Neuronal stem cell (in vitro differentiated cells): ENCODE results near the gene KRT86.
A peak's percentile ranks its signal among the peaks of the same experiment; 100 is the strongest.

Source experiments
- DNase-seq: peaks from one replicate; pipeline ENCODE4 v3.0.0-alpha.2; 2013; ENCODE audit warnings: low spot score
- H2AFZ ChIP-seq: one replicate; pipeline ENCODE4 v1.6.1; 2013; ENCODE audit warnings: mild to moderate bottlenecking, low read length, inconsistent platforms
- H2AK5ac ChIP-seq: 2 replicates; pipeline ENCODE4 v1.6.1; 2013; ENCODE audit warnings: low read depth, mild to moderate bottlenecking, inconsistent platforms, low read length, moderate library complexity, mixed read lengths
- H2BK120ac ChIP-seq: 2 replicates; pipeline ENCODE4 v1.6.1; 2013; ENCODE audit warnings: low read depth, mild to moderate bottlenecking, inconsistent platforms, low read length, moderate library complexity, mixed read lengths
- H2BK12ac ChIP-seq: one replicate; pipeline ENCODE4 v1.6.1; 2013; ENCODE audit warnings: low read length, inconsistent platforms
- H2BK15ac ChIP-seq: 2 replicates; pipeline ENCODE4 v1.6.1; 2013; ENCODE audit warnings: mild to moderate bottlenecking, low read length, inconsistent platforms, mixed read lengths
- H2BK5ac ChIP-seq: one replicate; pipeline ENCODE4 v1.6.1; 2013; ENCODE audit warnings: inconsistent platforms, mild to moderate bottlenecking, low read length, moderate library complexity
- H3K14ac ChIP-seq: one replicate; pipeline ENCODE4 v1.6.1; 2013; ENCODE audit warnings: low read length, inconsistent platforms
- H3K18ac ChIP-seq: 2 replicates; pipeline ENCODE4 v1.6.1; 2013; ENCODE audit warnings: low read length, inconsistent platforms
- H3K23ac ChIP-seq: 2 replicates; pipeline ENCODE4 v1.6.1; 2013; ENCODE audit warnings: low read depth, mild to moderate bottlenecking, mixed read lengths, low read length, inconsistent platforms; ENCODE audit not compliant: poor library complexity
- H3K27ac ChIP-seq: replicated peaks from 3 replicates; pipeline ENCODE4 v1.5.1; 2013; ENCODE audit warnings: low read length, inconsistent platforms
- H3K27me3 ChIP-seq, 3 experiments: 2 replicates each; pipeline ENCODE4 v1.6.1; 2013; ENCODE audit warnings: low read length in 3 of 3, mild to moderate bottlenecking in 2 of 3, inconsistent platforms in 1 of 3, low read depth in 1 of 3, mixed read lengths in 1 of 3, moderate library complexity in 1 of 3; ENCODE audit not compliant: control insufficient read depth in 3 of 3, insufficient read depth in 3 of 3
- H3K36me3 ChIP-seq, 2 donors: replicated peaks in 1 of 2; 2 replicates each; pipeline ENCODE4 v1.6.1; 2013; ENCODE audit warnings: low read length in 2 of 2; ENCODE audit not compliant: control insufficient read depth in 2 of 2, insufficient read depth in 2 of 2
- H3K4ac ChIP-seq: 2 replicates; pipeline ENCODE4 v1.6.1; 2013; ENCODE audit warnings: inconsistent platforms, mild to moderate bottlenecking, low read length, moderate library complexity
- H3K4me1 ChIP-seq, 2 donors: 1 replicate in 1 of 2; 2 replicates in 1 of 2; pipeline ENCODE4 v1.6.1; 2013; ENCODE audit warnings: low read length in 2 of 2, low read depth in 1 of 2; ENCODE audit not compliant: control insufficient read depth in 2 of 2, insufficient read depth in 1 of 2
- H3K4me2 ChIP-seq: one replicate; pipeline ENCODE4 v1.6.1; 2013; ENCODE audit warnings: mild to moderate bottlenecking, low read length, inconsistent platforms; ENCODE audit not compliant: insufficient read depth, poor library complexity, severe bottlenecking
- H3K4me3 ChIP-seq, 2 donors: 2 replicates each; pipeline ENCODE4 v1.5.1; 2013; ENCODE audit warnings: low read length in 2 of 2, mild to moderate bottlenecking in 2 of 2, inconsistent platforms in 1 of 2, moderate library complexity in 1 of 2
- H3K79me1 ChIP-seq: one replicate; pipeline ENCODE4 v1.6.1; 2013; ENCODE audit warnings: low read depth, mild to moderate bottlenecking, inconsistent platforms, low read length, moderate library complexity
- H3K9ac ChIP-seq: one replicate; pipeline ENCODE4 v1.6.1; 2013; ENCODE audit warnings: mild to moderate bottlenecking, low read depth, low read length, inconsistent platforms; ENCODE audit not compliant: poor library complexity
- H3K9me3 ChIP-seq, 2 donors: replicated peaks in 1 of 2; 2 replicates each; pipeline versions ENCODE3 to v1.6.1; 2013; ENCODE audit warnings: low read length in 2 of 2, mild to moderate bottlenecking in 2 of 2, inconsistent platforms in 1 of 2, low read depth in 1 of 2, mixed read lengths in 1 of 2, moderate library complexity in 1 of 2; ENCODE audit not compliant: control insufficient read depth in 2 of 2, insufficient read depth in 1 of 2
- H4K8ac ChIP-seq: one replicate; pipeline ENCODE4 v1.6.1; 2013; ENCODE audit warnings: low read depth, mild to moderate bottlenecking, inconsistent platforms, low read length, moderate library complexity
- H4K91ac ChIP-seq: one replicate; pipeline ENCODE4 v1.6.1; 2013; ENCODE audit warnings: low read length, low read depth, mild to moderate bottlenecking, inconsistent platforms; ENCODE audit not compliant: poor library complexity
- WGBS, 2 donors: extraction: QIAGEN DNeasy Blood & Tissue Kit; methylation state at CpG; one replicate each; pipeline ENCODE4 v1.1.7; 2013; ENCODE audit warnings: missing lambda C conversion rate in 2 of 2, mixed read lengths in 1 of 2; ENCODE audit not compliant: insufficient read length in 2 of 2, insufficient replicate concordance in 1 of 2; ENCODE audit errors: extremely low coverage in 2 of 2; 5-methylcytosine and 5-hydroxymethylcytosine counted together

Gene KRT86

DNA sequence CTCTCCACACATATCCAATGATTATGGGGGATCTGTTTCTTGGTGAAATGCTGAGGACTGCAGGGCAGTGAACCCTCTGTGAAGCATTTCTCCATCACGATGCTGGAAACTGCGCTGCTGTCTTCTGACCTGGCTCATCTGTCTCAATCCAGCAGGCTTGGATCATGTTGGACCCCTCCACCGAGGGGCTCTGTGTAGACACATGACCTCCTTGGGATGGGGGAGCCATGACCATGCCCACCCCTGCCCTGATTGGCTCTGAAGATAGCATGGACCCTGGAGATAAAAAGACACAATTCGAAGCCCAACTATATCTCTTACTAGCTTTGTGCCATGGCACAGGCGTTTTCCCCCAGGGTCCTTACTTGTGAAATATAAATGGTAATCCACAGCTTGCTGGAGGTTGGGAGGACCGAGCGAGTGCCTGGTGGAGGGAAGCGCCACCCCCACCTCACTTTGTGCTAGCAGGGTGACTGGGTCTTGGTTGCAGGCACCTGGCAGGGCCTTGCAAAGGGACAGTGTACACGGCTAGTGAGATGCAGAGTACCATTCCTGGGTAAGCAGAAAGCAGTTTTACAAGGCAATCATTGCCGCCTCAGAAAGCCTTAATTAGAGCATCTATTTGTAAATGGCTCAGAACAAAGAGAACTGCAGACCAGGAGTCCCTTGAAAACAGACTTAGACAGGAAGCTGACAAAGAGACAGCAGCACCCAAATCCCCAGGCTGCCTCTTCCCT lies 49.1 kb downstream of the KRT86 start:
- WGBS, 2 donors: no CpG with 5 or more reads among the region's 10 CpGs

DNA sequence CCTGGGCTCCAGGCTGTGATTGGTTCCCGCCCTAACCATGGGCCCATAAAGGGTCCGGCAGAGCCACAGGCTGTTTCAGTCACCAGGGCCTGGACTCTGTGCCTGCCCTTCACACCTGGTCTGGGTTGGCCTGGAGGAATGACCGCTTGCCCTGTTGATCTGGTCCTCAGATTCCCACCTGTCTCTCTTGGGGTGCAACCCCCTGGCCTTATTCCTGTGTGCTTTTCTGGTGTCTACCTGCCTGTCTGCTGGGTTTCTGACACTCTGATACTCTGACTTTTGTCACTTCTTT lies 49.7 kb downstream of the KRT86 start:
- Histone ChIP-seq H2BK5ac (no peak overlapping the region), H4K8ac (no peak overlapping the region), H3K23ac (no peak overlapping the region), H3K14ac (no peak overlapping the region), H3K27ac (no peak overlapping the region), H4K91ac (no peak overlapping the region), H3K27me3 (peaks cover 0 to 11% (median 0%) of the 10 kb centered on the region in 3 experiments), H2AK5ac (no peak overlapping the region), H3K79me1 (no peaks in the 10 kb centered on the region), H3K18ac (no peak overlapping the region), H2BK120ac (no peak overlapping the region), H2BK15ac (no peak overlapping the region), H2AFZ (no peak overlapping the region), H3K4me2 (no peak overlapping the region), H3K9ac (no peak overlapping the region), H2BK12ac (no peak overlapping the region), H3K4ac (no peak overlapping the region), H3K4me3 (no peak overlapping the region), H3K9me3 (no peaks in the 10 kb centered on the region), H3K36me3 (no peaks in the 10 kb centered on the region), H3K4me1 (peaks cover 0 to 2% of the 10 kb centered on the region in 2 donors)
- WGBS, 2 donors: no CpG with 5 or more reads among the region's 3 CpGs
- DNase-seq: no peak

More for the DNA sequence above, 49.1 kb downstream of the KRT86 start:
- H3K27ac ChIP-seq: no peak overlapping the region
- H3K36me3 ChIP-seq: no peaks in the 10 kb centered on the region
- H3K18ac ChIP-seq: peak overlapping the region; percentile 61
- no peak overlapping the region for H4K8ac ChIP-seq
- H2BK12ac ChIP-seq: no peak overlapping the region
- no peak overlapping the region for H3K4me2 ChIP-seq
- H4K91ac ChIP-seq: no peak overlapping the region
- no peak for DNase-seq
- H3K79me1 ChIP-seq: no peaks in the 10 kb centered on the region
- no peak overlapping the region for H3K4me3 ChIP-seq
- H2BK15ac ChIP-seq: no peak overlapping the region
- H2AFZ ChIP-seq: no peak overlapping the region
- H3K9me3 ChIP-seq: no peaks in the 10 kb centered on the region
- peaks cover 0 to 2% of the 10 kb centered on the region in 2 donors for H3K4me1 ChIP-seq
- H3K23ac ChIP-seq: no peak overlapping the region
- no peak overlapping the region for H2BK120ac ChIP-seq
- peaks cover 0 to 11% (median 0%) of the 10 kb centered on the region in 3 experiments for H3K27me3 ChIP-seq
- no peak overlapping the region for H3K4ac ChIP-seq
- no peak overlapping the region for H3K9ac ChIP-seq
- no peak overlapping the region for H2BK5ac ChIP-seq
- no peak overlapping the region for H3K14ac ChIP-seq
- peak overlapping the region; percentile 69 for H2AK5ac ChIP-seq

DNA sequence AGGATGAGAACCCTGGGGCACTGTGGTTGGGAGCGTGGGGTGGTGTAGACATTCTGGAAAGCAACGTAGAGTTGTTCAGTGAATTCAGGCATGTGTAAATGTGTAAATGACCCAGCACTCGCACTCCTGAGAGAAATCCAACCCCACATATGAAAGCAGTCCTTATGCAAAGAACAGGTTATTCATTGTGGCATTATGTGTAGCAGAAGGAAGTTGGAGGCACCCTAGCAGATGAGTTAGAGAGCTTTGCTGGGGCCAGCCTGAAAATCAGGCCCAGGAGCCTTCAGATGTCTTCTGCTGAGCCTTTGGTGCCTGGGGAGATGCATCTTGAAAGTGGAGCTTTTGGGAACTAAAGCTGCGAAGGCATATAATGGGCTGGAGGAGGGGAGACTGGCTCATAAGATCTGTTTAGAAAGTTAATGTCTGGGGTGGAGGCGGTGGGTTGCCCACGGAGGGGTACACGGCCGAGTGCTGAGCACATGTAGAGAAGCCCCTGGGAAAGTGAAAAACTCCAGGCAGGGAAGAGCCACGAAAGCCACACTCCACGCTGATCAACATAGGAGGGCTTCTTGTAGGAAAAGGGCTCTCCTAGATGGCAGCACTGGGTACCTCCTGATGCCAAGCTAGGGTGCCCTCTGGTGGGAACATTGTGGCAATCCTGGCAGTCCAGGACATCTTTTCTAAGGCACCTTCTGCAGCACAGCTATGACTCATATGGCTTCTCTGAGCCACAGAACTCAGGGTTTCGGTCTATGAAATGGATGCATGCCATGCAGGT lies 52.8 kb downstream of the KRT86 start:
- no peak overlapping the region for H2BK120ac ChIP-seq
- H2BK15ac ChIP-seq: no peak overlapping the region
- H3K9ac ChIP-seq: no peak overlapping the region
- H2AFZ ChIP-seq: no peak overlapping the region
- no peak overlapping the region for H4K91ac ChIP-seq
- no CpG with 5 or more reads among the region's 11 CpGs for WGBS, 2 donors
- no peak overlapping the region for H2AK5ac ChIP-seq
- no peak overlapping the region for H2BK12ac ChIP-seq
- H3K4me1 ChIP-seq: peaks cover 0 to 2% of the 10 kb centered on the region in 2 donors
- H3K27me3 ChIP-seq: peaks cover 0 to 7% (median 0%) of the 10 kb centered on the region in 3 experiments
- no peak overlapping the region for H3K4me3 ChIP-seq
- H3K4me2 ChIP-seq: no peak overlapping the region
- no peaks in the 10 kb centered on the region for H3K9me3 ChIP-seq
- no peak overlapping the region for H2BK5ac ChIP-seq
- H3K4ac ChIP-seq: no peak overlapping the region
- H4K8ac ChIP-seq: no peak overlapping the region
- peak; percentile 46 for DNase-seq
- no peak overlapping the region for H3K23ac ChIP-seq
- H3K14ac ChIP-seq: no peak overlapping the region
- H3K79me1 ChIP-seq: no peaks in the 10 kb centered on the region
- H3K36me3 ChIP-seq: no peaks in the 10 kb centered on the region
- no peak overlapping the region for H3K18ac ChIP-seq
- H3K27ac ChIP-seq: no peak overlapping the region

DNA sequence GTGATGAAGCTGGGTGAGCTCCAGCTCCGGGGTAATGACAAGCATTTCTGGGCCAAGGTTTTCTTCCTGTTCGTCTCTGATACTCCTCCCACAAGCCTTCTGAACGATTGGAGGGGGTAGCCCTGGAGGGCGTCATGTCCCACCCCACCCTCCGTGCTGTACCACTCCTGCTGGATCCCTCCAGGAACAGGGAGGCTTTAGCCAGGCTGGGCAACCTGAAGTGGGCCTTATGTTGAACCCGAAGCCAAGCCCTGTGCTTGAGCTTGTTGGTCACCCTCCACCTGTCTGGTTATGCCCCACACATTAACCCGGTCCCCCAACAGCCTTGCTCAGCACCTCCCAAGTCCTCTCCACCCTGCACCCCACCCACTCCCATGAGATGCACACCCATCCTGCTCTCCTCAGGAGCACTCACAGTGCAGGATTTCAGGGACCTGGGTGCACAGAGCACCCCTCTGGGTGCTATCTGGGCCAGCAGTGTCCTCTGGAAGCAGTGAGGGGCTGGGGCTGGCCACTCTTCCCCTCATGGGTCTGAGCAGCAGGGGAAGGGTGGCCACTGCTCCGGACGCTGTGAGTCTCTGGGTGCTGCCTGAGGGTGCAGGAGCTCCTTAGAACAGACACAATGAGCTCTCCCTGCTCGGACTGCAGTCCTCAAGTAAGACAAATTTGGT lies 53.5 kb downstream of the KRT86 start:
- H2BK12ac ChIP-seq: no peak overlapping the region
- H2BK120ac ChIP-seq: no peak overlapping the region
- peaks cover 0 to 7% (median 0%) of the 10 kb centered on the region in 3 experiments for H3K27me3 ChIP-seq
- H3K18ac ChIP-seq: peak overlapping the region; percentile 30
- no peak overlapping the region for H3K4me3 ChIP-seq
- H3K9me3 ChIP-seq: no peaks in the 10 kb centered on the region
- peak overlapping the region; percentile 19 for H3K23ac ChIP-seq
- H3K4me1 ChIP-seq: peaks cover 0 to 2% of the 10 kb centered on the region in 2 donors
- H3K4ac ChIP-seq: no peak overlapping the region
- no CpG with 5 or more reads among the region's 10 CpGs for WGBS, 2 donors
- H3K9ac ChIP-seq: peak overlapping the region; percentile 47
- no peak overlapping the region for H4K8ac ChIP-seq
- no peaks in the 10 kb centered on the region for H3K79me1 ChIP-seq
- no peak for DNase-seq
- no peak overlapping the region for H4K91ac ChIP-seq
- no peak overlapping the region for H3K4me2 ChIP-seq
- no peak overlapping the region for H2BK5ac ChIP-seq
- no peak overlapping the region for H2AK5ac ChIP-seq
- no peak overlapping the region for H2BK15ac ChIP-seq
- no peak overlapping the region for H3K27ac ChIP-seq
- no peak overlapping the region for H2AFZ ChIP-seq
- H3K36me3 ChIP-seq: no peaks in the 10 kb centered on the region
- H3K14ac ChIP-seq: no peak overlapping the region
